HG03575 (cell line): ENCODE results near the gene CRYBG2.
"Not testable (repeated sequence)": the region's sequence is repeated elsewhere in the genome, so short reads cannot be mapped to it uniquely, and the experiment has no call there.

Experiments
- ATAC-seq: cut with Tn5 transposase; IDR thresholded peaks from one replicate; pipeline ENCODE4 v1.9.1; 2021; ENCODE audit not compliant: unreplicated experiment, insufficient number of reproducible peaks, low FRiP score; ENCODE audit errors: extremely low read depth

Gene CRYBG2, protein sequence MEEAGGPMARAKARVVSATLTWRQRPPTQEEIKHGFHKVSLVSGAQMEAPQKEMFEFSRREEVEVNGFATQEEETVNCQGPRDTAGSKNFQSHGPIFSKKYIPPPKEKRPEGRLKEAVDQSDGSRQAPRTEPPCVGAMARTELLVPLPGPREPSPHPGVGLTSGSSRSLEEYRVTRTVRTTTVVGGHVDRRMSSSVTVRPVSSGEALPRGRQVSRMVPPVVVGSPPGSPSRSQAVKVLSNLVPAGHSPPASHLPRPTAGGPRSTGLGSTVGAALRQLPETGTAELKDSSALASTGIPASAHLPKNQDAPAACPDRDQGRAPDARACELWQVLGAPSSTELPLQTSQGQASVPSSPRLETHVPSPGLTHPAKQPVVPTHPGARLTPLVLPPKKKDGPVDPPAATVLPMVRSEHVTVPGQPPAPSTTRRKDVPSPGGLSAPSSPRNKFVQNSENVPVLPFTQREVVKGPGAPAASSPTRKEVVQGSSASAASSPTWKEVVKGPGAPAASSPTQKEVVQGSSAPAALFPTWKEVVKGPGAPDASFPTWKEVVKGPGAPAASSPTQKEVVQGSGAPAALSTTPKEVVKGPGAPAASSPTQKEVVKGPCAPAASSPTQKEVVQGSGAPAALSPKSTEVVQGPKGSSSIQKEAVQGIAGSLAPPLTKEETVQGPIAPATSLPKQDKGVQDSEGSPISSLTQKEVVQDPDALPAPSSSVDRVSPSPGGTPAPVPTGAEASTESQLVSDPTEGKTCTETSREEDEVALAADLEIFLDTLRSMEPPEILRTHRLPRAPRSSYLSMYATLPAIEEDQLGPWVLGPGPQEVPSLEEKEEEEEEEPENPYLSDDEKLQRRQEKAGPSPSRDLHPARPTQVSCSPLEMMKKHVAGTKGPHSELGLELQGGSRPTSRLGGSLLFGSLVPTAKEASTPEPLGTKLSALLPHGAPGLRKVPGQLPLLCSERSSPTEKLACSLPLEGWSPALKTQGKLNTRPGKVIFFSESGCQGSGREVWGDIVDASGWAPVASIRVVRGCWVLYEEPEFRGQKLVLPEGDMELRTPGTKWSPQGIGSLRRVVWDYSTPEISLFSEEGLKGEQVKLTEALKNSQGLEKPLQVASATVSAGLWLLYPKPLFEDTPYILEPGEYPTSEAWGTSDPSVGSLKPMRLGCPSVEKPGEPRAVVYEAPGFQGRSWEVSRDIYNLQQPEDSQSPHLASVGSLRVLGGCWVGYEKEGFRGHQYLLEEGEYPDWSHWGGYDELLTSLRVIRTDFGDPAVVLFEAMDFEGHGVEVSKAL (N-terminal part only)

DNA sequence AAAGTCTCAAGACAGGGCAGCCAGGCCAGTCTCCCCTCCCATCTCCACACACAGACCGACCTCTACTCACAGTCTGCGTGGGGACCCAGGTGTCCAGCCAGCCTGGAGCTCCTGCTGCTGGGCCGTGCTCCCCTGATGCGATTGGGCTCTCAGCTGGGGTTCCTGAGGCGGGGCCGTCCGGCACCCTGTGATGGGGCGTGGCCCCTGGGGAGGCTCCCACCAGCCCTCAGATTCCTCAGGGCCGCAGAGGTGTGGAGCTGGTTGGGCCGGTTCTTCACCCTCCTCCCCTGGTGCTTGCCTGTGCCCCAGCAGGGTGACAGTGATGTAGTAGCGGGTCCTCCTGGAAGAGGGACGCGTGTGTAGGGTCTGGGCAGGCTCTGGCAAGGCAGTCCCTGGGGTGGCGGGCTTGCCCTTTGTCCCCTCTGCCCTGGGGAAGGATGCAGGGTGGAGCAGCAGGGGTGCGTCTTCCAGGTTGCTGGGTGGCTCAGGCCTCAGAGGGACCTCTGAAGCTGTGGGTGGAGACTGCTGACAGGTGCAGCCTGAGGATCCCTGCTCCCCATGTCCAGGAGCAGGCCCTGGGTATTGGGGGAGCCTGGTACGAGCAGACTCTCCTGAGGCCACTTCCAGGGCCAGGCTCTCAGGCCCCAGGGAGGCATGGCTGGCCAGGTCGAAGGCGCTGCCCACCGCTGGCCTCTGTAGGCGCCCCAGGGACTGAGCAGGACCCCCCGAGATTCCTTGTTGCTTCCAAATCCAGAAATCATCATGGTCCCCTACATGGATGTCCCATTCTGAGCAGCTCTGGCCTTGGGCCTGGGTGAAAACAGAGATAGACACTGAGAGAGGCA lies at the start of gene CRYBG2:
TSS of gene CRYBG2 (minus strand) at position 155 of the 845 bp plus-strand sequence. CDS start 7,473 bp downstream, outside the sequence.
- no peak for ATAC-seq

DNA sequence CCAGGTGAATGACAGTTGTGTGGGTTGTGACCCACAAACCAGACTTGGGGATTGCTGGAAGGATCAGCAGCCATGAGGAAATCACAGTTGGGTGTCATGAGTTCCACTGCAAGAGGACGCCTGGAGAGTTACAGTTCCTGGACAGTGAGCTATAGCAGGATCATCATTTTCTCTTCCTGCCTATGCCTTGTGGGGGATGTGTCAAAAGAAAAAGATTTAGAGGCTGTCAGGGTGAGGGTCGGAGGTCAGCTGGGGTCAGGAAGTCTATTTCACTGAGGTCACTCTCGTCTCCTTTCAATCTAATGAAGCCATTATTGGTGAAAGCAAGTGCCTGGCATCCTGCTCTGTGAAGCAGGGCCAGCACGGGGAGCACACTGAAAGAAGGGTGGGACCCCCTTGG lies 49.7 kb upstream of the CRYBG2 start:
- ATAC-seq, result no peak

DNA sequence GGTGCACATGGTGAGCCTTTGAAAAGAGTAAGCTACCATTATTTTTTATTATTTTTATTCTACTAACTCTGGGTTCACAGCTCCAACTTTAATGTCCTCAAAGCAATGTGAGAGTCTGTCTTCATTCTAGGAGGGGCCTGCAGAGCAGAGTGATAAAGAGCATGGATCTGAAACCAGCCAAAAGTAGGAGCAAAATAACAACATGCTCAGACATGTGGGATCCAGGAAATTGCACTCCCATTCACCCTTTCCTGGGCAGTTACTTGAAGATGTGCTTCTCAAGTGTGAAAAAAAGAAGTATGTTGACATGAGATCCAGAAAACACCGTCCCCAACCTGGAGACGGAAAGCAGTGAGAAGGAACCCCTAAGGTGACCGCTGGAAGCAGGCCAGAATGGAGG lies 48.0 kb upstream of the CRYBG2 start:
- no peak for ATAC-seq

DNA sequence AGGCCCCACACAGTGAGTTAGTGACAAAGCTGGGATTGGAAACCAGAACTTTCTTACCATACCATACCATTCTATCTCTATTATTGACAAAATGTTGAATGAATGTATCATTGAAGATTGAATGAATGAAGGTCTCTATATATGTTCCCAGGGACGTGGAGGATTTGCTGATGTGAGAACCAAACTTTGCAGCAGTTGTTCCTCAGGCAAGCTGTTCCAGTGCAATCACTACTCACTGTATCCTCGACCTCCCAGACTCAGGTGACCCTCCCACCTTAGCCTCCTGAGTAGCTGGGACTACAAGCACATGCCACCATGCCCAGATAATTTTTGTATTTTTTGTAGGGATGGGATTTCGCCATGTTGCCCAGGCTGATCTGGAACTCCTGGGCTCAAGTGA lies 45.1 kb upstream of the CRYBG2 start:
- ATAC-seq, result no peak

DNA sequence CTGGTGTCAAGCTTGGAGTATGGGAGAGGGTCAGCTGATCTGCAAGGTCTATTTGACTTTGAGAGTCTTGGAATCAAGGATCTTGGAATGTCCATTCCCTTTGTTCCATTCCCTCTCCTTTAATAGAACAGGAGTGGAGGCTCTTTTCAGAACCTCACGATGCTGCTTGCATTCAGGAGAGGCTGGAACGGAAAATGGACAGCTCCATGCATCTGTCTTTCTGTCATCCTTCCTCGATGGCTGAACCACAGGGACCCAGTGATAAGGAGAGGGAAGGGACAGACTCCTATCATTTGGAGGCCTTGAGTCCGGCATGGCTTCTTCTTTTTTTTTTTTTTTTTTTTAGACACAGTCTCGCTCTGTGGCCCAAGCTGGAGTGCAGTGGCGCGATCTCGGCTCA lies 41.8 kb upstream of the CRYBG2 start:
- ATAC-seq, result no peak

DNA sequence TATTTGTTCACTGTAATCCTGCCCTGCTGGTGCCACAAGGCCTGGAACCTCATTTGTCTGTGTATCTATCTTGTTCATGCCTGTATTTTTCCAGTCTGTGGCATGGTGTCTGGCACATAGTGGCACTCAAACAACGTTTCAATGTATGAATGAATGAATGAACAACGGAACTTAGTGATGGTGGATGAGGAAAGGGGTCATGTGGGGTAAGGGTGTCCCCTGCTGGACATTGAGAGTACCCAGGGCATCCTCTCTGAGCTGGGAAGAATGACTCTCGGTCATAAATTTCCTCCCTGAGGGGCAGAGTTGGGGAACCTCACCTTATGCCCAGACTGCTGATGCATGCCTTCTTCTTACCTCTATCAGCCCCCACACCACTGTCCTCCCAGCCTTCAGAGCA lies 37.5 kb upstream of the CRYBG2 start:
- ATAC-seq, result no peak

DNA sequence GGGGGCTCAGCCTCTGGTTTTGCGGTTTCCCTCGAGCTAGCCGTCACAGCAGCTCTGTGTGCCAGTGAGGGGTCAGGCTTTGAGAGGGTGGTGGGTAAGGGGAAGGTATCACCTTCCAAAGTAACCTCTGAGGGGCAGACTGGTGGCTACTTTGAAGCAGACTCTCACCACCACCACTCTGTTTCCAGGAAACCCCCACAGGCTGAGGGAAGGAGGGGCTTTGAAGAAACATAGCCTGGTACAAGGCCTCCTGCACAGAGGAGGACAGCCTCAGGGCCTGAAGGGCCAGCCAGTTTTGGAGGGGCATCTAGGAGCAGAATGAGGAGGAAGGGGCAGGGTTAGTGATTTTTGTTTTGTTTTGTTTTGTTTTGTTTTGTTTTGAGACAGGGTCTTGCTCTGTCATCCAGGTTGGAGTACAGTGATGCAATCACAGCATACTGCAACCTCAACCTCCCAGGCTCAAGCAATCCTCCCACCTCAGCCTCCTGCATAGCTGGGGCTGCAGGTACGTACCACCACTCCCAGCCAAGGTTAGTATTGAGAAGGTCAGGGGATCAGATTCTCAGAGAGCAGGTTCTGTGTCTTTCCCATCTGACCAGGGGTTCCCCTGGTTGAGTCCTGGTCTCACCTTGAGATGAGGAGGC lies 35.8 kb upstream of the CRYBG2 start:
- ATAC-seq, result no peak

DNA sequence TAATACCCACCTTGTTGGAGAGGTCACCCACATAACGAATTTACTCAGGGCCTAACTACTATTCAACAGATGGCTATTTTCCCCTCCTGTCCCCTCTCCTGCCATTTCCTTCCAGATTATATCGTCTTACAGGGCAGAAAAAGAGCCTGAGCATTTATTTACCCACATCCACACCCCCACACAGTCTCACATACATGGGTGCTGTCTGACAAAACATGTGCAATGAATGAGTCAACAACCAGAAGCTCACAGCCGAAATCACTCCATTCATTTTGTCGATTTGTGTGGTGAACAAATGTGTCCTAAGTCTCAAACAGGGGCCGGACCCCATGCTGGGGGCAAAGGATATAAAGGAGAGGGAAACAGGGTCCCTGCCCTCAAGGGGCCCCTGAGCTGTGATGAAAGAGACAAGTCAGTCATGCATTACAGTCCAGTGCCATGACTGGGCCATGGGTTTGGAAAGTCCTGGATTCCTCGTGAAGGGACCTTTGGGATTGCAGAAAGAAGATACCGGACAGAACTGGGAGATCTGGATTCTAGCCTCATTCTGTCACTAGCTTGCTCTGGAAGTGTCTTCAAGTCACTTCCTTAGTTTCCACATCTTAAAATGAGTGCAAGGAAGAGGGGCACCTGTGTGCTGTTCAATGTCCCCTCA lies 35.0 kb upstream of the CRYBG2 start:
- ATAC-seq, result no peak

DNA sequence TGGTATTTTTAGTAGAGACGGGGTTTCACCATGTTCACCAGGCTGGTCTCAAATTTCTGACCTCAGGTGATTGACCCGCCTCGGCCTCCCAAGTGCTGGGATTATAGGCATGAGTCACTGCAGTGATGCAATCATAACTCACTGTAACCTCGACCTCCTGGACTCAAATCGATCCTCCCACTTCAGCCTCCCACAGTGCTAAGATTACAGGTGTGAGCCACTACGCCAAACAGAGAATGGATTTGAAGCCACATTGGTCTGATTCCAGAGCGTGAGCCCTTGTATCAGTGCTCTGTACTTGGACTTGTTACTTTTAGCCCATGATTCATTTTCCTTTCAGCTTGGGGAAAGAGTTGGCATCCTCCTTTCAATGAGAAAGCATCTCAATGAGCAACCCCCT lies 33.5 kb upstream of the CRYBG2 start:
- ATAC-seq, result no peak

DNA sequence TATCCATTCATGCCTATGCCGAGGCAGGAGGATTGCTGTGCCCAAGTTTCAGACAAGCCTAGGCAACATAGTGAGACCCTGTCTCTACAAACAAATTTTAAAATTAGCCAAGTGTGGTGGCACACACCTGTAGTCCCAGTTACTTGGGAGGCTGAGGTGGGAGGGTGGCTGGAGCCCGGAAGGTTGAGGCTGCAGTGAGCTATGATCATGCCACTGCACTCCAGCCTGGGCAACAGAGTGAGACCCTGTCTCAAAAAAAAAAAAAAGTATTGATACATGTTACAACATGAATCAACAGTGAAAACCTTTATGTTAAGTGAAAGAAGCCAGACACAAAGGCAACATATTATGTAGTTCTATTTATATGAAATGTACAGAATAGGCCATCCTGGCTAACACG lies 31.1 kb upstream of the CRYBG2 start:
- not testable (repeated sequence) for ATAC-seq

DNA sequence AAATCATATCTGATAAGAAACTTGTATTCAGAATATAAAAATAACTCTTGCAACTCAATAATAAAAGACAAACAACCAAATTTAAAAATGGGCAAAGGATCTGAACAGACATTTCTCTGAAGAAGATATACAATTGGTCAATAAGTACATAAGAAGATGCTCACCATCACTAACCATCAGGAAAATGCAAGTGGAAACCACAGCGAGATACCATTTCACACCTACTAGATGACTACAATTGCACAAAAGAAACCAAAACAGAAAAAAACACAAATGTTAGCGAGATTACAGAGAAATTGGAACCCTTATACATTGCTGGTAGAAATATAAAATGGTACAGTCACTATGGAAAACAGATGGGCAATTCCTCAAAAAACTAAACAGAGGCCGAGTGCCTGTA lies 30.1 kb upstream of the CRYBG2 start:
- ATAC-seq, result no peak

DNA sequence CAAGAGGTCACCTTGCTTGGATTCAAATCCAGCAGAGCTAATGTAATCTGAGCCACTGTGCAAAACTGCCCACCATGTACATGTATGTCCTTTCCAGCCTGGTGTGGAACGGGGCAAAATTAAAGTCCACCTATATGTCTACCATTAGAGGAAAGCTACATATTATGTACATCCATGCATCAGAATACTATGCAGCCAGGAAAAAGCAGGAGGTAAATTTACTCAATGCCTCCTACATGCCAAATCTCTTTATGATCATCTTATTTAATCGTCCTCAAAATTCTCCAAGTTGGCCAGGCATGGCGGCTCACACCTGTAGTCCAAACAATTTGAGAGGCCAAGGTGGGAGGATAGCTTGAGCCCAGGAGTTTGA lies 24.9 kb upstream of the CRYBG2 start:
- no peak for ATAC-seq

DNA sequence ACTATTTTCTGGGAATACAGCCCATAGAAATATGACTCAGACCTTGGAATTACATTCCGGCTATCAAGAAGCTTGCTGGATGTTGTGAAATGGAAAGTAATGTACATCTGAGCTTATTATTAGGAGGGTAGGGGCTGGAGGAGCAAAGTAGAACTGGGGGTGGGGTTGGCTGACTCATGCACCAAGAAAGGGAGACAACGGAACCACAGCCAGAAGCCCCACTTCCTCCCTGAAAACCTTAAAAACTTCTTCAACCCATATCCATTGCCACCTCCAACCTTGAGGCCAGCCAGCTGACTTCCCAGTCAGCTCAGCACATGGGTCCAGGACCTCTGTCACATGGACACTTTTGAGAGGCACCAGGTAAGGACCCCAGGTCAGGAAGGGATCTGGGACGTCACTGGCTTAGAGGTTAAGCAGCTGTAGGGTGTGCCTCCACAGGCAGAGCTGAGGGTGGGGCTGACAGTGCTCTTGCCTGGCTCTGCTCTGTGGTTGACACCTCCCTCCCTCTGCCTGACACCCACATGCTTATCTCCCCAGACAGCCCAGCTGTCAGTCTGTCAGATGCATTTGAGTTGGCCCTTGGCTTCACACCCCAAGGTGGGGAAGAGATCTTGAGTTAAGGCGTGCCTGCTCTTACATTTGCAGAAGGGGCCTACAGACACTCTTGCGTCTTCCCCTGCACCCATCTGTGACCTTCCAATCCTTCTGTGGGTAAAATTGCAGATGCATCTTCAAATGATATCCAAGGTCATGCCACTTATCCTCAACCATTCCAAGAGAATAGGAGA lies 24.4 kb upstream of the CRYBG2 start:
- no peak for ATAC-seq

DNA sequence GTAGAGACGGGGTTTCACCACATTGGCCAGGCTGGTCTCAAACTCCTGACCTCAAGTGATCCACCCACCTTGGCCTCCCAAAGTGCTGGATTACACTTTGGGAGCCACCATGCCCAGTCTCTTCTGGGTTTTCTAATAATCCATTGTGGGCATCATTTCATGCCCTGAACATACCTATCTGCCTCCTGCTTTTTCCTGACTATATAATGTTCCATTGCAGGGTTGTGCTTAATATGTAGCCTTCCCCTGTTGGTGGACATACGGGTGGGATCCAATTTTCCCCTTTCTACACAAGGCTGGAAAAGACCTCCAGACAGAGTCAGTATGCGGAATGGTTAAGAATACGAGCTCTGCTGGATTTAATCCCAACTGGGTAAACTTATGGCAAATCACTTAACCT lies 22.1 kb upstream of the CRYBG2 start:
- ATAC-seq, result no peak

DNA sequence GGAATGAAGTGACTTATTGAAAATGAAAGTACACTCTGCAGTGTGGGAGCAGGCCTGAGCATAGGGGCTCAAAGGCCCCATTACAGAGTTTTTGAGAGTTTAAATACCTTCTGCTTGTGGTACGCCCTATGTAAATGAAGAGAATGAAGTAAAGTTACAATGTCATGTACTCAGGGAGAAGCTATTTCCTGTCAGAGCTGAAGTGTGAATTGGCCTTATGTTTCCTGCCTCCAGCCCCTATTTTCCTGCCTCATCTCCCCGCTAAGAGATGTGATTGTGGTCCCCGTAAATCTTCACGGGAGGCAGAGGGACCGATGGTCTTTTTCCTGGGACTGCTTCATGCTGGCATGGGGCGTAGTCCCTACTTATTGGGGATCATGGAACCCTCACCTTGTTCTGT lies 21.2 kb upstream of the CRYBG2 start:
- ATAC-seq, result no peak

DNA sequence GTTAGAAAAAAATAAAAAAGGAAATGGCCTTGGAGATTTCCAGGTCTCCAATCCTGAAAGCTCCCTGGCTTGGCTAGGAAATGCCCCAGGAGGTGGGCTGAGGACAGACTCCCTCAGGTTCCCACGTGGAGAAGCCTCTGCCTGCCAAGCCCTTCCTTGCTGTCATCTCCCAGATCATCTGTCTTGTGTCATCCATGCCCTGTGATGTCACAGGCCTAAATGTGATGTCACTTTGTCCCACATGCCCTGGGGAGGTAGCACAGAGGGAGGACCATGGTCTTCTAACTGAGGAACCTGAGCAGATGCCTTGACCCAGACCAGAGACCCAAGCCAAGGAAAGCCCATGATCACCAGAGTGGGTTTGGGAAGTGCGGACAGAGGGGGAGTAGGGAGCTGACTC lies 20.4 kb upstream of the CRYBG2 start:
- not testable (repeated sequence) for ATAC-seq

DNA sequence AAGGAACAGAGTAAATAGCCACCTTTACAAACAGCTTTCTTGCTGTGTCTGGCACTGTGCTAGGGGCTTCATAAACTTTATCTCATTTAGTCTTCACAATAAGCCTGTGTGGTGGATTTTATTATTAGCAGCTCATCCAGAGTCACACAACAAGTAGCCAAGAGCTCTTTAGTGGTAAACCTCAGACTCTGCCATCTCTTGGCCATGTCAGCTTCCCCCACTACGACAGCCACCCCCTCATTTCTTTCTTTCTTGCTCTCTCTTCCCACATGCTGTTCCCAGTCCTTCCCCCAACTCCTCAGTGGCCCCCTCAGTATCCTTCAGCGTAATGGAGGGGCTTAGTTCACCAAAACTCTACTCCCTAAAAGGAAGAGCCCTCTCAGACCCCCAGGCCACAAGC lies 19.9 kb upstream of the CRYBG2 start:
- ATAC-seq, result no peak
